ENCODE measurements around the gene VPS13D.

The VPS13D gene

GRCh38 chr1:12501661-12502060 lies 271.8 kb downstream of the VPS13D start:
- no peak overlapping the region for H3K4me3 ChIP-seq (ENCODE audit: low read length)
- DNase-seq (ENCODE audit: low read depth): peak; percentile 70
- TF ChIP-seq CTCF (IDR thresholded peaks at IDR 0.05; ENCODE audit: insufficient read depth, low read depth, low read length, missing control alignments): no peak

- no peak for TF ChIP-seq CTCF (IDR thresholded peaks at IDR 0.05; ENCODE audit: insufficient read depth, low read depth, low read length, missing control alignments)
- H3K4me3 ChIP-seq (ENCODE audit: low read length): no peak overlapping the region
- no peak for DNase-seq (ENCODE audit: low read depth)
These were observed 272.7 kb downstream of the VPS13D start for GRCh38 chr1:12502336-12503109.

GRCh38 chr1:12503709-12504108 lies 273.9 kb downstream of the VPS13D start:
- no peak for TF ChIP-seq CTCF (IDR thresholded peaks at IDR 0.05; ENCODE audit: insufficient read depth, low read depth, low read length, missing control alignments)
- no peak overlapping the region for H3K4me3 ChIP-seq (ENCODE audit: low read length)
- no peak for DNase-seq (ENCODE audit: low read depth)

GRCh38 chr1:12504601-12505000 lies 274.8 kb downstream of the VPS13D start:
- DNase-seq (ENCODE audit: low read depth): no peak
- no peak for TF ChIP-seq CTCF (IDR thresholded peaks at IDR 0.05; ENCODE audit: insufficient read depth, low read depth, low read length, missing control alignments)
- H3K4me3 ChIP-seq (ENCODE audit: low read length): no peak overlapping the region

- TF ChIP-seq CTCF (IDR thresholded peaks at IDR 0.05; ENCODE audit: insufficient read depth, low read depth, low read length, missing control alignments): no peak
- H3K4me3 ChIP-seq (ENCODE audit: low read length): no peak overlapping the region
- no peak for DNase-seq (ENCODE audit: low read depth)
These were observed 275.4 kb downstream of the VPS13D start for GRCh38 chr1:12505231-12505630.

- no peak for DNase-seq (ENCODE audit: low read depth)
- no peak overlapping the region for H3K4me3 ChIP-seq (ENCODE audit: low read length)
- TF ChIP-seq CTCF (IDR thresholded peaks at IDR 0.05; ENCODE audit: insufficient read depth, low read depth, low read length, missing control alignments): no peak
These were observed 275.9 kb downstream of the VPS13D start for GRCh38 chr1:12505639-12506280.
